Measurements from ENCODE around the gene GJE1.

- TF ChIP-seq POLR2A (IDR thresholded peaks at IDR 0.05) (no peak), CTCF (IDR thresholded peaks at IDR 0.05) (no peak)
Measured at GRCh38 chr6:142174703-142175102, 42.0 kb downstream of the GJE1 start.
